A673 (cell line): ENCODE data around the gene ERMAP. TPM values are rescaled to one million over a fixed set of nuclear protein-coding genes. Genes with fewer than 3 reads are reported as not detected.

Experiments
- BruUV-seq: library from RNA; stranded (reverse); fragments of 400-500 nt; replicated peaks from 2 replicates; lab custom pipeline; 2021; lab: Mats Ljungman, UMichigan
- CTCF ChIA-PET: fragments of 300-600 bp; sonication (Branson Sonifier 250); formaldehyde crosslinking; loops from one replicate; lab custom pipeline; 2022; ENCODE audit warnings: antibody characterized with exemption; lab: Charles Lee
- POLR2A ChIA-PET: fragments of 300-600 bp; sonication (Branson Sonifier 250); formaldehyde crosslinking; loops from one replicate; lab custom pipeline; 2022; ENCODE audit warnings: antibody characterized with exemption; ENCODE audit not compliant: low non-redundant PET; lab: Charles Lee
- DNase-seq: peaks from one replicate; pipeline ENCODE4 v3.0.0-alpha.2; 2015; ENCODE audit warnings: low spot score
- H3K27ac ChIP-seq: fragments of 200-600 bp; sonication (generic); 2 replicates; pipeline ENCODE4 v1.5.1; 2016; ENCODE audit warnings: mixed run types, low read depth, mild to moderate bottlenecking, mixed read lengths, antibody characterized with exemption, low read length; ENCODE audit not compliant: poor library complexity, severe bottlenecking
- H3K27me3 ChIP-seq: fragments of 200-600 bp; sonication (generic); replicated peaks from 2 replicates; pipeline ENCODE4 v1.6.1; 2017; ENCODE audit warnings: mixed run types, low read depth, mild to moderate bottlenecking, mixed read lengths, antibody characterized with exemption, low read length; ENCODE audit not compliant: insufficient read depth, poor library complexity
- H3K36me3 ChIP-seq: fragments of 200-600 bp; sonication (generic); 2 replicates; pipeline ENCODE4 v1.6.1; 2016; ENCODE audit warnings: mixed run types, mild to moderate bottlenecking, mixed read lengths, antibody characterized with exemption, low read length; ENCODE audit not compliant: insufficient read depth, poor library complexity, severe bottlenecking
- H3K4me1 ChIP-seq: fragments of 200-600 bp; sonication (generic); 2 replicates; pipeline ENCODE4 v1.6.1; 2017; ENCODE audit warnings: mixed run types, mild to moderate bottlenecking, mixed read lengths, antibody characterized with exemption, low read length; ENCODE audit not compliant: insufficient read depth, poor library complexity, severe bottlenecking
- H3K4me3 ChIP-seq: fragments of 200-600 bp; sonication (generic); 2 replicates; pipeline ENCODE4 v1.5.1; 2016; ENCODE audit warnings: low read depth, mixed run types, mild to moderate bottlenecking, mixed read lengths, low read length; ENCODE audit not compliant: poor library complexity, severe bottlenecking
- H3K9me3 ChIP-seq: fragments of 200-600 bp; sonication (generic); 2 replicates; pipeline ENCODE4 v1.6.1; 2016; ENCODE audit warnings: mixed run types, low read depth, mild to moderate bottlenecking, mixed read lengths, antibody characterized with exemption, low read length; ENCODE audit not compliant: poor library complexity, severe bottlenecking
- EZH2 ChIP-seq: fragments of 200-600 bp; sonication (generic); IDR thresholded peaks from 2 replicates; pipeline ENCODE4 v1.6.1; 2017; ENCODE audit warnings: borderline replicate concordance, low read depth, mild to moderate bottlenecking, mixed read lengths, antibody characterized with exemption, low read length; ENCODE audit not compliant: poor library complexity, severe bottlenecking
- intact Hi-C: fragments of 100-400 bp; cut with micrococcal nuclease; formaldehyde crosslinking; loops from one replicate; pipeline ENCODE4 v1.10.0; 2022; ENCODE audit not compliant: unreplicated experiment
- total RNA-seq: library from RNA; stranded (reverse); gene quantifications from 2 replicates; pipeline ENCODE4 v1.2.3, GENCODE V29; 2021
- TF ChIP-seq, protein P1 (sequence below): fragments of 300-800, 200-600 bp; sonication (generic); conservative IDR thresholded peaks from 2 replicates; pipeline ENCODE4 v1.5.1; 2017; ENCODE audit warnings: low read depth, mild to moderate bottlenecking, antibody characterized with exemption, low read length, moderate library complexity, mixed read lengths

Gene ERMAP
- total RNA-seq, 1 experiment from 2014 or later, result 3.0 TPM

DNA sequence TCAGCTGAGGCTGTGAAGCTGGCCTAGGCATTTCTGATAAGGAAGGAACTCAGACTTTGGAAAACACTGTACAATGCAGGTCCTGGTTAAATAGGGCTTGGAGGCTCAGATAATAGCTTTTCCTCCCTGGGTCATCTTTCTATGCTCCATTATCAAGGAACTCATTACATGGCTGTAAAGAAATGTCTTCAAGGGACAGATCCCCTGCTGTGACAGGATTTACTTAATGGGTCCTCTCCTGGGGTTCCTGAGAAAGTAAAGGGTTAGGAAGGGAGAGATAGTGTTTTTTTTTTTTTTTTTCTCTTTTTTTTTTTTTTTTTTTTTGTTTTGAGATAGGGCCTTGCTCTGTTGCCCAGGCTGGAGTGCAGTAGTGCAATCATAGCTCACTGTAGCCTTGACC, 14.4 kb downstream of the ERMAP start:
- peak; percentile 65 for DNase-seq
- Histone ChIP-seq H3K4me3 (no peak overlapping the region), H3K27ac (no peak overlapping the region), H3K4me1 (no peaks in the 10 kb centered on the region), H3K9me3 (no peaks in the 10 kb centered on the region), H3K27me3 (no peaks in the 10 kb centered on the region), H3K36me3 (no peaks in the 10 kb centered on the region)
- CTCF ChIA-PET, result no interaction called here
- intact Hi-C loops, result no loop called here
- BruUV-seq, result no TSS peak
- TF ChIP-seq EZH2, result no peak
- POLR2A ChIA-PET, result no interaction called here

- ChIA-PET CTCF (no interaction called here), POLR2A (no interaction called here)
- intact Hi-C loops, result no loop called here
- no peak for TF ChIP-seq EZH2
- TF ChIP-seq, protein P1, sequence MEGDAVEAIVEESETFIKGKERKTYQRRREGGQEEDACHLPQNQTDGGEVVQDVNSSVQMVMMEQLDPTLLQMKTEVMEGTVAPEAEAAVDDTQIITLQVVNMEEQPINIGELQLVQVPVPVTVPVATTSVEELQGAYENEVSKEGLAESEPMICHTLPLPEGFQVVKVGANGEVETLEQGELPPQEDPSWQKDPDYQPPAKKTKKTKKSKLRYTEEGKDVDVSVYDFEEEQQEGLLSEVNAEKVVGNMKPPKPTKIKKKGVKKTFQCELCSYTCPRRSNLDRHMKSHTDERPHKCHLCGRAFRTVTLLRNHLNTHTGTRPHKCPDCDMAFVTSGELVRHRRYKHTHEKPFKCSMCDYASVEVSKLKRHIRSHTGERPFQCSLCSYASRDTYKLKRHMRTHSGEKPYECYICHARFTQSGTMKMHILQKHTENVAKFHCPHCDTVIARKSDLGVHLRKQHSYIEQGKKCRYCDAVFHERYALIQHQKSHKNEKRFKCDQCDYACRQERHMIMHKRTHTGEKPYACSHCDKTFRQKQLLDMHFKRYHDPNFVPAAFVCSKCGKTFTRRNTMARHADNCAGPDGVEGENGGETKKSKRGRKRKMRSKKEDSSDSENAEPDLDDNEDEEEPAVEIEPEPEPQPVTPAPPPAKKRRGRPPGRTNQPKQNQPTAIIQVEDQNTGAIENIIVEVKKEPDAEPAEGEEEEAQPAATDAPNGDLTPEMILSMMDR, result no peak
- BruUV-seq, result no TSS peak
- Histone ChIP-seq H3K9me3 (no peaks in the 10 kb centered on the region), H3K27ac (no peak overlapping the region), H3K4me1 (no peaks in the 10 kb centered on the region), H3K4me3 (no peak overlapping the region), H3K27me3 (no peaks in the 10 kb centered on the region), H3K36me3 (no peaks in the 10 kb centered on the region)
- DNase-seq, result no peak
These were observed 15.8 kb downstream of the ERMAP start for GRCh38 chr1:42832641-42833240.

GRCh38 chr1:42833981-42834380, 17.1 kb downstream of the ERMAP start:
- Histone ChIP-seq H3K27me3 (no peaks in the 10 kb centered on the region), H3K4me3 (no peak overlapping the region), H3K27ac (no peak overlapping the region), H3K36me3 (no peaks in the 10 kb centered on the region), H3K9me3 (no peaks in the 10 kb centered on the region), H3K4me1 (no peaks in the 10 kb centered on the region)
- no TSS peak for BruUV-seq
- DNase-seq, result no peak
- TF ChIP-seq EZH2, result no peak
- TF ChIP-seq, protein P1, result no peak
- POLR2A ChIA-PET, result no interaction called here
- CTCF ChIA-PET, result interaction anchor here (0.7 kb wide), 1 partner anchor 239 kb away, joined by 3 read pairs; no protein-coding TSS in a partner anchor
- intact Hi-C loops, result no loop called here

DNA sequence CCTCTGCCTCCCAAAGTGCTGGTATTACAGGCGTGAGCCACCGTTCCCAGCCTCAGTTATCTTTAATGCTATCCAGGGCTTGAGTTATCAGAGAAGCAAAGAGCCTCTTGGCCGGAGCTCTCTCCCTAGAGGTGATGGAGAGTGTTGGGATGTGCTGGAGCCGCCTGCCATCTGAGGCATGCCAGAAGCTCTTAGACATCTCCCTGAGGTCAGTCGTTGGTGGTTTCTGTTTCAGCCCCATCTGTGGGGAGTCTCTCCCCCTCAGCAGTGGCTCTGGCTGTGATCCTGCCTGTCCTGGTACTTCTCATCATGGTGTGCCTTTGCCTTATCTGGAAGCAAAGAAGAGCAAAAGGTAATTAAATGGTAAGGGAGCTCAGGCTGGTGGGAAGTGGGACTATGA, 17.9 kb downstream of the ERMAP start:
- POLR2A ChIA-PET, result no interaction called here
- CTCF ChIA-PET, result no interaction called here
- Histone ChIP-seq H3K27me3 (no peaks in the 10 kb centered on the region), H3K36me3 (no peaks in the 10 kb centered on the region), H3K9me3 (no peaks in the 10 kb centered on the region), H3K27ac (no peak overlapping the region), H3K4me1 (no peaks in the 10 kb centered on the region), H3K4me3 (no peak overlapping the region)
- DNase-seq, result no peak
- intact Hi-C loops, result no loop called here
- TF ChIP-seq EZH2, result no peak
- TF ChIP-seq, protein P1, result no peak
- no TSS peak for BruUV-seq
